ENCODE results near the gene SGMS1.

SGMS1 gene

GRCh38 chr10:50324680-50325393 lies 298.9 kb downstream of the SGMS1 start:
- no peak for DNase-seq

GRCh38 chr10:50324046-50324445 lies 299.7 kb downstream of the SGMS1 start:
- DNase-seq: no peak

- DNase-seq: no peak
Measured at GRCh38 chr10:50322077-50322476, 301.7 kb downstream of the SGMS1 start.

- DNase-seq: no peak
Measured at GRCh38 chr10:50318129-50318528, 305.6 kb downstream of the SGMS1 start.

- no peak for DNase-seq
Measured at GRCh38 chr10:50316695-50317648, 306.8 kb downstream of the SGMS1 start.

GRCh38 chr10:50316174-50316573 lies 307.6 kb downstream of the SGMS1 start:
- no peak for DNase-seq

- no peak for DNase-seq
Measured at GRCh38 chr10:50315424-50315823, 308.3 kb downstream of the SGMS1 start.

- DNase-seq: no peak
Measured at GRCh38 chr10:50314169-50315071, 309.3 kb downstream of the SGMS1 start.

GRCh38 chr10:50312464-50313437 lies 311.0 kb downstream of the SGMS1 start:
- no peak for DNase-seq

GRCh38 chr10:50310560-50311174 lies 313.1 kb downstream of the SGMS1 start:
- no peak for DNase-seq

- no peak for DNase-seq
Measured at GRCh38 chr10:50309342-50309741, 314.4 kb downstream of the SGMS1 start.

GRCh38 chr10:50304660-50305059 lies 319.1 kb downstream of the SGMS1 start:
- no peak for DNase-seq

- DNase-seq: no peak
Measured at GRCh38 chr10:50299948-50300669, 323.6 kb downstream of the SGMS1 start.

- no peak for DNase-seq
Measured at GRCh38 chr10:50295367-50295766, 328.4 kb downstream of the SGMS1 start.

GRCh38 chr10:50294582-50294981 lies 329.2 kb downstream of the SGMS1 start:
- DNase-seq: no peak

GRCh38 chr10:50293513-50294313 lies 330.0 kb downstream of the SGMS1 start:
- no peak for DNase-seq

- no peak for DNase-seq
Measured at GRCh38 chr10:50291261-50291850, 332.4 kb downstream of the SGMS1 start.

GRCh38 chr10:50289196-50289595 lies 334.6 kb downstream of the SGMS1 start:
- DNase-seq: no peak

All from right forelimb (tissue), 1 donor.